Natural killer cell (primary cell): ENCODE measurements around the gene ERC1. TPM values are rescaled to one million over a fixed set of nuclear protein-coding genes. Genes with fewer than 3 reads are reported as not detected.

Experiments
- ATAC-seq, 3 donors: fragments of 150-1000 bp in 2 of 3; fragments of 200-7000 bp in 1 of 3; cut with Tn5 transposase; 1 replicate in 1 of 3; 2 replicates in 2 of 3; pipeline ENCODE4 v1.10.0; 2021; ENCODE audit warnings: mild to moderate bottlenecking in 2 of 3, moderate library complexity in 2 of 3
- DNase-seq, 2 donors: peaks; one replicate each; pipeline versions ENCODE4 v3.0.0 to v3.0.0-alpha.2; 2013 to 2021; ENCODE audit warnings: mixed read lengths in 1 of 2
- H3K27ac ChIP-seq: one replicate; pipeline ENCODE4 v1.5.1; 2013; ENCODE audit warnings: mild to moderate bottlenecking, low read length
- H3K27me3 ChIP-seq: one replicate; pipeline ENCODE4 v1.6.1; 2013; ENCODE audit warnings: low read length; ENCODE audit not compliant: control insufficient read depth, insufficient read depth
- H3K36me3 ChIP-seq: one replicate; pipeline ENCODE4 v1.6.1; 2013; ENCODE audit warnings: low read length; ENCODE audit not compliant: control insufficient read depth, insufficient read depth
- H3K4me1 ChIP-seq: one replicate; pipeline ENCODE4 v1.6.1; 2013; ENCODE audit warnings: low read length; ENCODE audit not compliant: control insufficient read depth, insufficient read depth
- H3K4me3 ChIP-seq: one replicate; pipeline ENCODE4 v1.5.1; 2013; ENCODE audit warnings: low read length
- H3K9me3 ChIP-seq: one replicate; pipeline ENCODE4 v1.6.1; 2013; ENCODE audit warnings: low read length; ENCODE audit not compliant: control insufficient read depth, insufficient read depth
- H3K27ac Mint-ChIP-seq, 2 donors: one replicate each; pipeline ENCODE4 v1.8.0; 2022; ENCODE audit warnings: mild to moderate bottlenecking in 2 of 2, mixed read lengths in 2 of 2, moderate library complexity in 1 of 2
- H3K27me3 Mint-ChIP-seq, 2 donors: one replicate each; pipeline ENCODE4 v1.8.0; 2022; ENCODE audit warnings: low read depth in 2 of 2, mixed read lengths in 2 of 2
- H3K36me3 Mint-ChIP-seq: one replicate; pipeline ENCODE4 v1.8.0; 2022; ENCODE audit warnings: mixed read lengths
- H3K4me1 Mint-ChIP-seq, 2 donors: one replicate each; pipeline ENCODE4 v1.8.0; 2022; ENCODE audit warnings: mixed read lengths in 2 of 2
- H3K4me3 Mint-ChIP-seq: one replicate; pipeline ENCODE4 v1.8.0; 2022; ENCODE audit warnings: mild to moderate bottlenecking, moderate library complexity, mixed read lengths
- H3K9me3 Mint-ChIP-seq, 2 donors: one replicate each; pipeline ENCODE4 v1.8.0; 2022; ENCODE audit warnings: mixed read lengths in 2 of 2
- CTCF ChIP-seq: fragments of 200-600 bp; IDR thresholded peaks from one replicate; pipeline ENCODE4 v1.8.0; 2022; ENCODE audit warnings: antibody characterized with exemption
- WGBS: methylation state at CpG from one replicate; pipeline ENCODE4 v1.1.7; 2013; ENCODE audit warnings: missing lambda C conversion rate; ENCODE audit not compliant: insufficient coverage; 5-methylcytosine and 5-hydroxymethylcytosine counted together
- intact Hi-C: fragments of 100-400 bp; cut with micrococcal nuclease; formaldehyde crosslinking; loops from one replicate; pipeline ENCODE4 v1.14.2; 2022
- total RNA-seq, 4 donors: library from RNA; stranded (reverse); fragments of 120-200 nt in 1 of 4; gene quantifications; one replicate each; pipeline versions ENCODE4 v1.2.3 to v1.2.4, GENCODE V29; 2013 to 2022

Gene ERC1
- total RNA-seq, 3 donors from 2014 or later (not counting 1 experiment from before 2014, with no cell fraction given), result 43.5 to 54.0 (median 44.9) TPM

DNA sequence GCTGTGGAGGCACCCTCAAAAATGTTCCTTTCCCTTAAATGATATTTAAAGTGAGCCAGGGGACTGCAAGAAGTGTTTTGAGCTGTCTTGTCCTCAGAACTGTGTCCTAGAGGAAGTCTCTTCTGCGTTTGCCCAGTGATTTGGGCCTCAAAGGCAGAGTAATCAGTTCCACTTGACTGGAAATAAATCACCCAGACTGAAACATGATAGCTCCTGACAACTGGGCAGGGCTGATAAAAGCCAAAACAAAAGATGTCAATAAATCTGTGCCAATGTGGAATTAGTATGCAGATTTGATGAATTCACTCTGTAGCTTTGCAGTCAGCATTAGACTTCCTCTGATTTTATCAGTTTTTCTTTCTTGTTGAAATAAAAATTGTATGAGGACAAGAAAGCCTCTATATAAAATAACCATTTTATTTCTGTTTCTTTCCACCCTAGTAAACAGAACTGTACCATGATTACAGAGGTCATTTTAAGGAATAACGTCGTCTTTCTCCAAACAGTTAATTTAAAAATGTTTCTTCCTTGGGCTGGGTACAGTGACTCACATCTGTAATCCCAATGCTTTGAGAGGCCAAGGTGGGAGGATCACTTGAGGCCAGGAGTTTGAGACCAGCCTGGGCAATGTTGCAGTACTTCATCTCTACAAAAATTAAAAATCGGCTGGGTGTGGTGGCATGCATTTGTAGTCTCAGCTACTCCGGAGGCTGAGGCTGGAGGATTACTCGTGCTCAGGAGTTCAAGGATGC lies 180.8 kb downstream of the ERC1 start:
- Mint-ChIP-seq H3K4me1 (peaks cover 2 to 10% of the 10 kb centered on the region in 2 donors), H3K27me3 (no peaks in the 10 kb centered on the region), H3K27ac (no peak overlapping the region), H3K4me3 (no peak overlapping the region), H3K9me3 (no peaks in the 10 kb centered on the region), H3K36me3 (no peaks in the 10 kb centered on the region)
- no peaks in the 10 kb centered on the region for H3K36me3 ChIP-seq
- no peak overlapping the region for H3K4me3 ChIP-seq
- ATAC-seq (no peak), DNase-seq (no peak)
- no peaks in the 10 kb centered on the region for H3K9me3 ChIP-seq
- H3K27me3 ChIP-seq, result no peaks in the 10 kb centered on the region
- no peak overlapping the region for H3K27ac ChIP-seq
- no peaks in the 10 kb centered on the region for H3K4me1 ChIP-seq
- intact Hi-C loops, result no loop called here
- WGBS, result 93% methylated on average over 6 of the region's 6 CpGs
- no peak for TF ChIP-seq CTCF

DNA sequence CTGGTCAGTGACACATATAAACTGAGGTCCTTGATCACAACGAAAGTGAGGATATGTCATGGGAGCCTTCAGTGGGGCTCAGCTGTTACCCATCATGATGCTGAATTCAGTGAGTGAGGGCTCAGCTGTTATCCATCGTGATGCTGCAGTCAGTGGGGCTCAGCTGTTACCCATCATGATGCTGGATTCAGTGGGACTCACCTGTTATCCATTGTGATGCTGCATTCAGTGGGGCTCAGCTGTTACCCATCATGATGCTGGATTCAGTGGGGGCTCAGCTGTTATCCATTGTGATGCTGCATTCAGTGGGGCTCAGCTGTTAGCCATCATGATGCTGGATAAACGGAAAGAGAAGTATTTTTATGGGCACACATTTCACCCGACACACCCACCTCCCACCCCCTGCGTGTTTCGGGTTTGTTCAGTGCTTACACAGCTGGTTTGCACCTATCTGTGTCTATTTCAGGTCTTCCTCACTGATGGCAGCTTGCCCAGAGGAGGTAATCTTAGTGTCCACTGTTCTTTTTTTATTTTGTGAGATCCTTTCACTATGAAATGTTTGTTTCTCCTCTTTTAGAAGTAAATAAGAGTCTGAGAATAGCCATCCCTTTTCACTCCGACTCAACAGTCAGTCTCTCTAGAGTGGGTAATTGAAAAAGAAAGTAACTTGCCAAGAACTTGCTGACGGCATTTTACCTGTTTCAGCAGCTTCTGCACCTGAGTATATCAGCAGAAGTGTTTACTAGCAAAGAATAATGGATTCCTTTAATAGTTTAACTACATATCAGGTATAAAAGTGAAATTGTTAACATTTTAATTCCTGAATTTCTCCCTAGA lies 183.0 kb downstream of the ERC1 start:
- intact Hi-C loops, result no loop called here
- Mint-ChIP-seq H3K4me1 (no peaks in the 10 kb centered on the region), H3K27me3 (no peaks in the 10 kb centered on the region), H3K4me3 (no peak overlapping the region), H3K27ac (no peak overlapping the region), H3K36me3 (no peaks in the 10 kb centered on the region), H3K9me3 (no peaks in the 10 kb centered on the region)
- H3K4me3 ChIP-seq, result no peak overlapping the region
- no peaks in the 10 kb centered on the region for H3K27me3 ChIP-seq
- no peak for ATAC-seq
- no peaks in the 10 kb centered on the region for H3K4me1 ChIP-seq
- H3K27ac ChIP-seq, result no peak overlapping the region
- no peak for DNase-seq
- no peaks in the 10 kb centered on the region for H3K36me3 ChIP-seq
- no peak for TF ChIP-seq CTCF
- WGBS, result 92% methylated on average over 7 of the region's 8 CpGs
- H3K9me3 ChIP-seq, result no peaks in the 10 kb centered on the region

DNA sequence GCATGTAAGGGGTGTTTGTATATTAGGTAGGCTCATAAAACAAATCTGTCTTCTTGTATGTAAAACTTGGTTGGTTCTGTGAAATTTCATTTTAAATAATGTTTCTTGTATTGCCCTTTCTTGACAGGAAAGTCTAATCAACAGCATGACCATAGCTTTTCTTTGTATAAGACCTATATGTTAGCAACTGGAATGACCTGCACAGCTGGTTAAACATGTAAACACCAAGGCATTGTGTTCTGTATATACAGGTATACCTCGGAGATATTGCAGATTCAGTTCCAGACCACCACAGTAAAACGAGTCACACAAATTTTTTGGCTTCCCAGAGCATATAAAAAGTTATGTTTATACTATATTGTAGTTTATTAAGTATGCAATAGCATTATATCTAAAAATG lies 183.6 kb downstream of the ERC1 start:
- 67% methylated on average over 1 of the region's 2 CpGs for WGBS
- no peaks in the 10 kb centered on the region for H3K9me3 ChIP-seq
- Mint-ChIP-seq H3K36me3 (no peaks in the 10 kb centered on the region), H3K4me3 (no peak overlapping the region), H3K9me3 (no peaks in the 10 kb centered on the region), H3K4me1 (no peaks in the 10 kb centered on the region), H3K27me3 (no peaks in the 10 kb centered on the region), H3K27ac (no peak overlapping the region)
- DNase-seq (no peak), ATAC-seq (no peak)
- no peaks in the 10 kb centered on the region for H3K4me1 ChIP-seq
- H3K27ac ChIP-seq, result no peak overlapping the region
- no peaks in the 10 kb centered on the region for H3K27me3 ChIP-seq
- no peak overlapping the region for H3K4me3 ChIP-seq
- intact Hi-C loops, result no loop called here
- TF ChIP-seq CTCF, result no peak
- no peaks in the 10 kb centered on the region for H3K36me3 ChIP-seq
